Heart left ventricle (tissue), 13 donors: Measurements from ENCODE around the gene FAM219A.

ENCODE experiments used
- CTCF ChIP-seq, 12 donors: fragments of 200-600 bp; sonication (generic) in 4 of 12; IDR thresholded peaks; one replicate each; pipeline versions ENCODE4 v1.5.0 to v1.8.0; 2018 to 2022; ENCODE audit warnings: antibody characterized with exemption in 12 of 12, mild to moderate bottlenecking in 5 of 12
- POLR2A ChIP-seq, 2 donors: fragments of 450-650 bp; IDR thresholded peaks; one replicate each; pipeline ENCODE4 v1.6.1; 2017; ENCODE audit warnings: antibody characterized with exemption in 2 of 2, mild to moderate bottlenecking in 2 of 2, moderate library complexity in 2 of 2
- donor health status: ischemic (EF 13 %, LVEDD 7.1; RV severe dilation, severe dysfunction).
- donor health status: DM: no; HTN: yes; CAD: no.
- donor health status: DM: no; HTN: no; CAD: no.
- donor health status: ischemic (EF 25% LVEDD 6.9; RV normal size, moderate dysfunction).
- donor health status: ischemic (EF 25% LVEDD 5.7; RV mildly dilated, moderate dysfunction).
- donor health status: ischemic (EF 35%, LVEDD 5.7; RV mildly dilated, moderate dysfunction).
- donor health status: nonischemic (EF 11% LVEDD 7.7; RV severe dilation, severe dysfunction).
- donor health status: DM: yes; HTN: yes; CAD: no.
- donor health status: PGD.
- donor health status: ischemic (EF 29% LVEDD 5.4; RV normal size, mild dysfunction).
- donor health status: nonischemic (EF 23%, LVEDD 6.1; RV moderate dilation, normal function).

- TF ChIP-seq CTCF (IDR thresholded peaks at IDR 0.05) (no peak), POLR2A (IDR thresholded peaks at IDR 0.05) (no peak)
Measured at GRCh38 chr9:34475097-34475496, 16.7 kb upstream of the FAM219A start.
